SK-N-MC (cell line): Measurements from ENCODE around the gene CD74.

ENCODE experiments used
- EZH2 ChIP-seq: fragments of 200-600 bp; sonication (generic); IDR thresholded peaks from one replicate; pipeline ENCODE4 v1.6.1; 2017; ENCODE audit warnings: antibody characterized with exemption
- FOXP2 ChIP-seq: optimal IDR thresholded peaks from 2 replicates; pipeline ENCODE3; 2011; ENCODE audit warnings: mild to moderate bottlenecking, moderate library complexity; ENCODE audit not compliant: insufficient read depth; ENCODE audit errors: extremely low read length, control extremely low read depth
- POLR2AphosphoS5 ChIP-seq: IDR thresholded peaks from 2 replicates; pipeline ENCODE4 v1.6.1; 2012; ENCODE audit warnings: mild to moderate bottlenecking, low read depth, low read length, borderline replicate concordance

GRCh38 chr5:150398722-150399523 is 13.8 kb downstream of the CD74 start:
- TF ChIP-seq POLR2AphosphoS5 (no peak), EZH2 (no peak), FOXP2 (no peak)
